ENCODE data around the gene MAP1S.

The MAP1S gene

GRCh38 chr19:17718947-17719711 is at the start of gene MAP1S:
MAP1S (plus strand) TSS chr19:17719480; CDS start chr19:17719503, 23 bp downstream.
- DNase-seq (ENCODE audit: low spot score) = peak; percentile 57

- peak; percentile 6 for DNase-seq (ENCODE audit: low spot score)
These were observed 47.4 kb upstream of the MAP1S start for GRCh38 chr19:17671906-17672305.

- DNase-seq (ENCODE audit: low spot score) = no peak
These were observed 45.1 kb upstream of the MAP1S start for GRCh38 chr19:17673937-17674799.

- no peak for DNase-seq (ENCODE audit: low spot score)
These were observed 43.0 kb upstream of the MAP1S start for GRCh38 chr19:17676295-17676694.

- no peak for DNase-seq (ENCODE audit: low spot score)
These were observed 42.3 kb upstream of the MAP1S start for GRCh38 chr19:17677002-17677401.

- DNase-seq (ENCODE audit: low spot score) = no peak
These were observed 40.4 kb upstream of the MAP1S start for GRCh38 chr19:17678836-17679235.

- DNase-seq (ENCODE audit: low spot score) = no peak
These were observed 39.6 kb upstream of the MAP1S start for GRCh38 chr19:17679526-17680229.

- DNase-seq (ENCODE audit: low spot score) = peak; percentile 35
These were observed 39.0 kb upstream of the MAP1S start for GRCh38 chr19:17680230-17680722.

- peak; percentile 19 for DNase-seq (ENCODE audit: low spot score)
These were observed 37.7 kb upstream of the MAP1S start for GRCh38 chr19:17681505-17682125.

GRCh38 chr19:17682273-17682672 is 37.0 kb upstream of the MAP1S start:
- DNase-seq (ENCODE audit: low spot score) = no peak

GRCh38 chr19:17683078-17683477 is 36.2 kb upstream of the MAP1S start:
- no peak for DNase-seq (ENCODE audit: low spot score)

GRCh38 chr19:17684256-17684655 is 35.0 kb upstream of the MAP1S start:
- DNase-seq (ENCODE audit: low spot score) = no peak

GRCh38 chr19:17685451-17686022 is 33.7 kb upstream of the MAP1S start:
- DNase-seq (ENCODE audit: low spot score) = no peak

- DNase-seq (ENCODE audit: low spot score) = no peak
These were observed 33.2 kb upstream of the MAP1S start for GRCh38 chr19:17686023-17686521.

GRCh38 chr19:17686592-17687024 is 32.7 kb upstream of the MAP1S start:
- no peak for DNase-seq (ENCODE audit: low spot score)

- DNase-seq (ENCODE audit: low spot score) = no peak
These were observed 32.0 kb upstream of the MAP1S start for GRCh38 chr19:17687141-17687856.

GRCh38 chr19:17687857-17688784 is 31.2 kb upstream of the MAP1S start, which contains the start of gene UNC13A:
UNC13A (minus strand) TSS chr19:17688354; CDS start chr19:17688199, 155 bp downstream.
- DNase-seq (ENCODE audit: low spot score) = peak; percentile 16

GRCh38 chr19:17688853-17689595 is 30.3 kb upstream of the MAP1S start:
- DNase-seq (ENCODE audit: low spot score) = no peak

GRCh38 chr19:17692566-17692965 is 26.7 kb upstream of the MAP1S start:
- DNase-seq (ENCODE audit: low spot score) = no peak

All from CD4-positive, alpha-beta T cell treated with Interleukin-15 for 4 hours (primary cell).